GM21786 (cell line): ENCODE data around the gene SBK3.
"Not testable (repeated sequence)": the region's sequence is repeated elsewhere in the genome, so short reads cannot be mapped to it uniquely, and the experiment has no call there.

Source experiments
- ATAC-seq: cut with Tn5 transposase; IDR thresholded peaks from one replicate; pipeline ENCODE4 v1.9.1; 2021; ENCODE audit not compliant: unreplicated experiment

SBK3 gene, protein sequence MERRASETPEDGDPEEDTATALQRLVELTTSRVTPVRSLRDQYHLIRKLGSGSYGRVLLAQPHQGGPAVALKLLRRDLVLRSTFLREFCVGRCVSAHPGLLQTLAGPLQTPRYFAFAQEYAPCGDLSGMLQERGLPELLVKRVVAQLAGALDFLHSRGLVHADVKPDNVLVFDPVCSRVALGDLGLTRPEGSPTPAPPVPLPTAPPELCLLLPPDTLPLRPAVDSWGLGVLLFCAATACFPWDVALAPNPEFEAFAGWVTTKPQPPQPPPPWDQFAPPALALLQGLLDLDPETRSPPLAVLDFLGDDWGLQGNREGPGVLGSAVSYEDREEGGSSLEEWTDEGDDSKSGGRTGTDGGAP

GRCh38 chr19:55545443-55545842 is at the start of gene SBK3:
Gene SBK3, minus strand, starts transcription at chr19:55545543. Its CDS starts 0 bp downstream, at chr19:55545543.
- no peak for ATAC-seq

DNA sequence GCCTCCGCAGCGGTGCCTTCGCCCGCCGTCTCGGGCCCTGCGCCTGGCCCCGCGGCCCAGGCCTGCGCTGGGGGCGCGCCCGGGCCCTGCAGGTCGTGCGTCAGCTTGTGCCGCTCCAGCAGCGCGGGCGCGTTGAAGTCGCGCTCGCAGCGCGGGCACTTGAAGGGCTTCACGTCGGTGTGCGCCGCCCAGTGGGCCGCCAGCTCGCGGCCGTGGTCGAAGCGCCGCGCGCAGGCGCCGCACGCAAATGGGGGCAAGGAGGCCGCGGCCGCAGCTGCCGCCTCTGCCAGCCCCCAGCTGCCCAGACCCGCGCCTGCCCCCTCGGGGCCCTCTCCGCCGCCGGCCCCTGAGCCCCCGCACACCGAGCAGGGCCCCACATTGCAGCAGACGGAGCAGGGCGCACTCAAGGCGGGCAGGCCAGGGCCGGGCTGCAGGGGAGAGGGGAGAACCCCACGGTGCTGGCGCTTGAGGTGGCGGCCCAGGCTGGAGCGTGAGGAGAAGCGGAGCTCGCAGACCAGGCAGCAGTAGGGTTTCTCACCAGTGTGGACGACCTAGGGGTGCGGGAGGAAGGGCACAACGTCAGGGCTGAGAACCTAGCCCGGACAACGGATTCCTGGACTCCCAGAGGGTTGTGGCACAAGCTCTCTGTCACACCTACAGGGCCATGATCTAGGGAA is 47.9 kb upstream of the SBK3 start:
- no peak for ATAC-seq

GRCh38 chr19:55592391-55593090 is 47.2 kb upstream of the SBK3 start:
- ATAC-seq: no peak

DNA sequence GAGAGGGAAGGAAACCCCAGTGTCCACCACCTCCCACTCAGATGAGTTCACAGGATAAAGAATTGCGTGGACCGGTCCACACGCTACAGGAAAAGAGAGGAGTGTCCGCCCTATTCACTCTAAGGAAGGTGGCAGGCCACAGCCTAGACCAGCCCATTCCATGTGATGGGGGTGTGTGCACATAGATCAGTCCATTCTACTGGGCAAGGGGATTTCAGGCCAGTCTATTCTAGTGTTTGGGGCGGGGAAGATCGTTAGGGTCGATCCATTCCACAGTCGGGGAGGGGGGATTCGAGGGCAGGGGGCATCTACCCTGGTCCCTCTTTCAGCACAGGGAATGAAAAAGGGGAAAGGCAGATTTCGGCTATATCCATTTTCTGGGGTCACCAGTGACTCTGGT is 46.2 kb upstream of the SBK3 start:
- ATAC-seq: no peak

GRCh38 chr19:55590617-55591016 is 45.3 kb upstream of the SBK3 start:
- ATAC-seq: no peak

DNA sequence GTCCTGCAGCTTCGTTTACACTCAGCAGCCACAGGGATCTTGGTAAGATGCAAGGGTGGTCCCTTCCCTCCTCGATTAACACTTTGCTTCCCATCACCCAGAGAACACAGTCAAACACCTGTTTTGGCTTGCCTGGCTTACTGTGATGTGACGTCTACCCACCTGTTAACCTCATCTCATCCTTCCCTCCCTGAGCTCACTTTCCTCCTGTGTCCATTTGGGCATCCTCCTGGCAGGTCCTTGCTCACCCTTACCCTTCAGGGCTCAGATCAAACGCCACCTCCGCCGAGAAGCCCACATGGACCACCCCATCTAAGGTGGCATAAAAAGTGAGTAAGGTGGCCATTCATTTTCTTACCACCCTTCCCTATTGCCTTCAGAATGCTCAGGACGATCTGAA is 44.8 kb upstream of the SBK3 start:
- no peak for ATAC-seq

DNA sequence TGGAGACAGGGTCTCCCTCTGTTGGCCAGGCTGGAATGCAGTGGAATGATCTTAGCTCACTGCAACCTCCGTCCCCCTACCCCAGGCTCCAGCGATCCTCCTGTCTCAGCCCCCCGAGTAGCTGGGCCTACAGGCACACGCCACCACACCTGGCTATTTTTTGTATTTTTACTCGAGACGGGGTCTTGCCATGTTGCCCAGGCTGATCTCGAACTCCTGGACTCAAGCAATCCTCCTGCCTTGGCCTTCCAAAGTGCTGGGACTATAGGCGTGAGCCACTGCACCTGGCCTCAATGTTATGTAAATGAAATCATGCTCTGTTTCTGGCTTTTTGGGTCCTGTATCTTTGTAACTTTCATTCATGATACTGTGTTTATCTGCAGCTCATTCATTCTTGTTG is 43.4 kb upstream of the SBK3 start:
- ATAC-seq: no peak

GRCh38 chr19:55586976-55587668 is 41.8 kb upstream of the SBK3 start:
- ATAC-seq: peak; percentile 80

- no peak for ATAC-seq
These were observed 40.5 kb upstream of the SBK3 start for GRCh38 chr19:55585658-55586339.

DNA sequence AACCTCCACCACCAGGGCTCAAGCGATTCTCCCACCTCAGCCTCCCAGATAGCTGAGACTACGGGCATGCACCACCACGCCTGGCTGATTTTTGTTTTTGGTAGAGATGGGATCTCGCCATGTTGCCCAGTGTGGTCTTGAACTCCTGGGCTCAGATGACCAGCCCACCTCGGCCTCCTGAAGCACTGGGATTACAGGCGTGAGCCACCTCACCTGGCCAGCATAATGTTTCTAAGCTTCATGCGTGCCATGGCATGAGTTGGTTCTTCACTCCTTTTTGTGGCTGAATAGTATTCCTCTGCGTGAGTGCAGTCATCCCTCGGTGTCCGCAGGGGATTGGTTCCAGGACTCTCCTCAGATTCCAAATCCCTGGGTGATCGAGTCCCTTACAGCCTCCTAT is 39.5 kb upstream of the SBK3 start:
- no peak for ATAC-seq

DNA sequence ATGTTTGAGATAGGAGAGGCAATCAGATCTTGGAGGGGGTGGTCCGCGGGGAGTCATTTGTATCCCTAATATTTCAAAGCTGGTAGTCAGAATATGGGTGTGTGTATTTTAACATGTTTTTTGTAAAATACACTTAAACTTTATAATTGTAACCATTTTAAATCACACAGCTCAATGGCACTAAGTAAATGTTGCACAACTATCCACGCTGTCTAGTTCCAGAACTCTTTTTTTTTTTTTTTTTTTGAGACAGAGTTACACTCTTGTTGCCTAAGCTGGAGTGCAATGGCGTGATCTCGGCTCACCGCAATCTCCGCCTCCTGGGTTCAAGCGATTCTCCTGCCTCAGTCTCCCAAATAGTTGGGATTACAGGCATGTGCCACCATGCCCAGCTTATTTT is 38.6 kb upstream of the SBK3 start:
- ATAC-seq: not testable (repeated sequence)

GRCh38 chr19:55582284-55582683 is 36.9 kb upstream of the SBK3 start:
- not testable (repeated sequence) for ATAC-seq

DNA sequence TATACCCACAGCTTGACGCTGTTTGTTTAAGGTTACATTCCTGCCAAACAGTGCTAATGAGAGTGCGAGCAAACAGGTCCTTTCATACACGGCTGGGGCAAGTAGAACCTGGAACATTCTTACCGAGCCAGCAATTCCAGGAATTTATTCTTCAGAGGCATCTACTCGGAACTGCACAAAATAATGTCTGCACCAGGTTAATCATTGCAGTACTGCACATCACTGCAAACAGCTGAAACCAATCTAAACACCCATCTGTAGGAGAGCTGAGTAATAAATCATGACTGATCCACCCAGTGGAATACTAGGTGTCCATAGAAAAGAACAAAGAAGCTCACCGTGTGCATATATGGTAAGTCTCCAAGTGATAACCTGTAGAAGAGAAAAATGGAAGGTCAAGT is 36.5 kb upstream of the SBK3 start:
- no peak for ATAC-seq

GRCh38 chr19:55581145-55581822 is 35.9 kb upstream of the SBK3 start:
- ATAC-seq: no peak

GRCh38 chr19:55580628-55581144 is 35.3 kb upstream of the SBK3 start, which contains the start of gene ZNF579:
Gene ZNF579, minus strand, starts transcription at chr19:55580848. Its CDS starts 1,209 bp downstream, at chr19:55579639.
- no peak for ATAC-seq

DNA sequence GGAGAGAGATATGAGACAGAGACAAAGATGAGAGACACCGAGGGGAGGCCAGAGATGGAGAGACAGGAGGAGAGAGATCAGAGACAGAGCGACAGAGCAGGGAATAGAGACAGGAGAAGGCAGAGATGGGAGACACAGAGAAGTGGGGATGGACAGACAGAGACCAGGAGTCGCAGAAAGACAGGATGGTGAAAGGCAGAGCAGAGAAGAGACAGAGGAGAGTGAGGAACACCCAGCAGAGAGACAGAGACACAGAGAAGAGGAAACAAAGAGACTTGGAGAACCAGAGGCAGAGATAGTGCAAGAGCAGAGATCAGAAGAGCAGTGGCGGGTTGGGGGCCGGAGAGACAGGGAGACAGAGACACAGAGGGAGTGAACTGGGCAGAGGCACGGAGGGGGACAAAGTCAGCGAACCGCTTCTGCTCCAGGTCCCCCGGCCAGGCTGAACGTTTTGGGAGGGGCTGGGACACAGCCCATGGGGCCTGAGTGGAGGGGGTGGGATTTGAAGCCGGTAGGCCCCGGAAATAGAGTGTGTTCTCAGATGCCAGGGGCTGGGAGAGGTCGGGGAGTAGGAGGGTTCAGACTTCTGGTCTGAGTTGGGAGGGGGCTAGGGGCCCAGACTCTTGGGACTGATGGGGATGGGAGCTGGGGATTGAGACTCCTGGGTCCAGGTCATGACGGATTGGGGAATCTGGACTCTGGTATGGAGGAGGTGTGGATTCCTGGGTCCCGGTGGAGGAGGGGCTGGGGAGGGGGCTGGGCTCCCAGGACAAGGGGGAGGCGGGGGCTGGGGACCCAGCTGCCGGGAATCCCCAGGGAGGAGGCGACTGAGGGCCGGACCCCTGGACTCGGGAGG is 34.7 kb upstream of the SBK3 start:
- ATAC-seq: no peak

GRCh38 chr19:55578761-55579747 is 33.7 kb upstream of the SBK3 start:
- no peak for ATAC-seq
